HG02884 (cell line): ENCODE measurements around the gene KCNIP1.

ENCODE experiments used
- ATAC-seq: cut with Tn5 transposase; IDR thresholded peaks from one replicate; pipeline ENCODE4 v1.9.1; 2021; ENCODE audit warnings: mild to moderate bottlenecking, moderate library complexity; ENCODE audit not compliant: unreplicated experiment

Gene KCNIP1

GRCh38 chr5:170639221-170639925 lies 135.6 kb downstream of the KCNIP1 start:
- ATAC-seq = no peak

GRCh38 chr5:170640731-170641588 lies 137.1 kb downstream of the KCNIP1 start:
- no peak for ATAC-seq

DNA sequence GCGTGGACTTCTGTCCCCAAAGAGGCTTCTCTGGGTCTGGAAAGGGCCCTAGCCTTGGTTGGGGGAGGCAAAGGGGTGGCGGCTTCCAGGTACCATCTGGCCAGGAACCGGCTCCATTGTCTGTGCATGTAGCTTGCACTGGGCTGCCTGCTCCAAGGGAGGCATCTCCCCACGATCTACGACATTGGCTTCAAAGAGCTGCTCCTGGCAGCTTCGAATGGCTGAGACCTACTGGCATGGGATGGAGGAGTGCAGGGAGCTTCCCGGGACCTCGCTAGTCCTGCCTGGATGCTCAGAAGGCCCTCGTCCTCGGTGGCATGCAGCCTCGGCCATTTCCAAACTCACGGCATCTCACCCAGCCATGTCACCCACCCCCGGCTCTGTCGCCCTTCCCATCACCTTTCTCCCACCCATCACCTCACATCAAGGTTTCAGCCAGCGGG lies 137.8 kb downstream of the KCNIP1 start:
- no peak for ATAC-seq

DNA sequence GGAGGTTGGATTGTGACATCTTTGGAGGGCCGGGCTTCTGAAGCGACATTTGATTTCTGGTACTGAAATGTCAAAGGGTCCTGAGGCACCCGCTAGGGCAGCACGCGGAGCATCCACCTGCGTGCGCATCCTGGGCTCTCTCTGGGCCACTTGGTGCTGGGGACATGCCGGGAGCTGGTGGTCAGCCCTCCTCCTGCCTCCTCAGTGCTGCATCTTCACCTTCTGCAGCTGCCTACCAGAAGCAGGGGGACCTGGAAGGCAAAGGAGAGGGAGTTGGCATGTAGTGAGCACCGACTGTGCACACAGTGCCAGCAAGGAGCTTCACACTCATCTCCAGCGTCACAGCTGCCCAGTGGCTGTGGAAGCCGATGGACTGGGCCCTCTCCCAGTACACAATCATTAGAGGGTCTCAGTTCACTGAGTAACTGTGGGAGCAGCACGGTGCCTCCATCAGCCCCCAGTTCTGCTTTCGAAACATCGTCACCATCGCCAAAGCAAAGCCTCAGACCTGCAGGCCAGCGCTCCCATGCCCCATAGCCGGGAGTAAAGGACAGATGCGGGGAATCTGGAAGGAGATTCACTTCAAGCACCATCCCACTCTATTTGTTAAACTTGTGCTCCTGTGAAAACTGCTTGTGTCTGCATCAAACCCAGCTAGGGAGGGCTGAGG lies 138.4 kb downstream of the KCNIP1 start:
- no peak for ATAC-seq

DNA sequence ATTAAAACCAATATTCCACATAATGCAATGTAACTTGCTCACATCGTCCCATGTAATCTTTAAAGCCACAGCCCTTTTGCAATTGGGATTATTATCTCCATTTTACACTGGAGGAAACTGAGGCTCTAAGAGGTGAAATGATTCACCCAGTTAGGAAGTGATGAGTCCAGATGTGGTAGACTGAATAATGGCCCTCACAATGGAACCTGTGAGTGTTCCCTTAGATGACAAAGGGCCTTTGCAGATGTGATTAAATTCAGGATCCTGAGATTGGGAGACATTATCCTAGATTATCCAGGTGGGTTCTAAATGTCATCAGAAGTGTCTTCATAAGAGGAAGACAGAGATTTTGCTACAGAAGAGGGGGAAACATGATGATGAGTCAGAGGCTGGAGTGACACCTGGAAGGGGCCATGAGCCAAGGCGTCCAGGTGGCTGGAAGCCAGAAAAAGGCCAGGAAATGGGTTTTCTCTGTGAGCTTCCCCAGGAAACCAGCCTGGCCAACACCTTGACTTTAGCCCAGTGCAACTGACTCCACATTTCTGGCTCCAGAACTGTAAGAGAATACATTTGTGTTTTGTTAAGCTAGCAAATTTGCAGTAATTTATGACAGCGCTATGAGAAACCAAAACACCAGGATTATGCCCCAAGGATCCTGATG lies 139.1 kb downstream of the KCNIP1 start:
- ATAC-seq = no peak

DNA sequence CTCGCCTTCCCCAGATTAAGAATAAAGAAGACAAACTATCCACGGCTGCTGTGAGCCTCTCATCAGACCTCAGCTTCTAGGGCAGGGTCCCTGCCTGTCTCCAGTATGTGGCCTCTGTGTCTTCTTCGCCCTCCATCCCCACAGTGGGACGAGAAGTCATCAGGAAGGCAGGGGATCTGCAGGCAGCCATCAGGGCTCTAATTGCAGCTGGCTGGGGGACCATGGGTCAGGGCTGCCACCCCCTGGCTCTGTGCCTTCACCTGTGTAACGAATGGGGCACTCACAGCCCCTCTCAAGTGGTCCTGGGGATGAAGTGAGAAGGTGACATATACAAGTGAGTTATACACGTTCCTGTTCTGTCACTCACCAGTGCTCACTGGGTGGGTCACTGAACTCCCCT lies 139.8 kb downstream of the KCNIP1 start:
- ATAC-seq = no peak

- ATAC-seq = no peak
Observed at GRCh38 chr5:170644501-170644900, 140.7 kb downstream of the KCNIP1 start.

DNA sequence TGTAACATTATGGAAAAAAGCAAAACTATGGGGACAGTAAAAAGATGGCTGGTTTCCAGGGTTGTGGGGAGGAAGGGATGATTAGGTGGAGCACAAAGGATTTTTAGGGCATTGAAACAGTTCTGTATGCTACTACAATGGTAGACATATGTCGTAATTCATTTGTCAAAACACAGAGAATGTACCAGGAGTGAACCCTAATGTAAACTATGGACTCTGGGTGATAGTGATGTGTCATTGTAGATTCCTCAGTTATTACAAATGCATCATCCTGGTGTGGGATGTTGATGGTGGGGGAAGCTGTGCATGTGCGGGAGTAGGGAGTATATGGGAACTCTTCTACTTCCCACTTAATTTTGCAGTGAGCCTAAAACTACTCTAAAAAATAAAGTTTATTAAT lies 144.7 kb downstream of the KCNIP1 start:
- ATAC-seq = no peak

GRCh38 chr5:170650850-170651249 lies 147.0 kb downstream of the KCNIP1 start:
- ATAC-seq = no peak

- no peak for ATAC-seq
Observed at GRCh38 chr5:170651604-170652277, 147.9 kb downstream of the KCNIP1 start.

- ATAC-seq = no peak
Observed at GRCh38 chr5:170655476-170655875, 151.7 kb downstream of the KCNIP1 start.

DNA sequence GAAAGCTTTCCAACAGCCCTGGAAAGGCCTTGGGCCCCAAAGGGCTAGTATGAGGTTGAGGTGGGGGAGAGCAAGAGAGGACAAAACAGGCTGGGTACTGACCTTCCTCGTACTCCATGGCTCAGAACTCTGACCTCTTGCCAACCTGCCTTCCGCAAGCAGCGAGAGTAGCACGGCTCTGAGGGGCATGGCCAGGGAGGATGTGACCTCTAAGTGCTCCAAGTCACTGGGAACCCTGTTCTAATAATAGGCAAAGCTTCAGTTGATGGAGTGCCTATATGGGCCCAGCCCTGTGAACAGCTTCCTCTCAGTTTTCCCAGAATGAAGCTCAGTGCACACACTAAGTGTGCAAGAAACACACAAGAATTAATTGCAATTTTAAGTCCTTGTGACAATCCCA lies 152.1 kb downstream of the KCNIP1 start:
- ATAC-seq = no peak

DNA sequence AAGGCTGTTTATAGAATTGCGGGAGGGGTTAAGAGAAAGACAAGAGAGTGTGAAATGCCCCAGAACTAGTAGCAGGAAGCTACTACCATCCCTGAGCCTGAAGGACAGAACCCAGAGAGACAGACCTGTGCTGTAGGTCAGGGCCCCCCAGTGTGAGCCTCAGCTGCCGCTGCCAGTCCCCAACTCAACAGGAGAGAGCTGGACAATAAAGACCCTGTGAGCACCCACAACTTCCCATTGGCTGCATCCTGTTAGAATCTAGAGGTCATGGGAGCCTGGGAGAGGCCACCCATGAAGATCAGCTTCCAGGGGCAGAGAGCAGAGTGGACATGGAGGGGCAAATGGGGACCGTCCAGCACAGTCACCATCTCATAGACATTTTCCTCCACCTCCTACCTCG lies 152.5 kb downstream of the KCNIP1 start:
- ATAC-seq = no peak

DNA sequence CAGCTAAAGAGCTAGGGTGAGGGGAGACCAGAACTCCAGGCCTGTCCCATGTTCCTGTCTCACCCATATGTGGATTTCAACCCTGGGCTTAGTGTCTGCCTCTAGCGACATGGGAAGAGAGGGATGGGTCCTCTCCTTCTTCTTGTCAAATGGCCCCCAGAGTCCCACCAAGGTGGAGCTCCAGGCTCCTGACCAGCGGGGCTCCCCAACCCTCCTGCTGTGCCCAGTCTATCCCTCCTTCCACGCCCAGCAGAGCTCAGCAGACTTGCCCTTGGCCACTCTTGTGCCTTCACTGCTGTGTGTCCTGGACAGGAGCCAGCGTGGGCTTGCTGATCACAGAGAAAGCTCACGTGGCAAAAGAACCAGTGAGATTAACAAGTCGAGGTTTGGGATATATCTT lies 156.7 kb downstream of the KCNIP1 start:
- no peak for ATAC-seq

DNA sequence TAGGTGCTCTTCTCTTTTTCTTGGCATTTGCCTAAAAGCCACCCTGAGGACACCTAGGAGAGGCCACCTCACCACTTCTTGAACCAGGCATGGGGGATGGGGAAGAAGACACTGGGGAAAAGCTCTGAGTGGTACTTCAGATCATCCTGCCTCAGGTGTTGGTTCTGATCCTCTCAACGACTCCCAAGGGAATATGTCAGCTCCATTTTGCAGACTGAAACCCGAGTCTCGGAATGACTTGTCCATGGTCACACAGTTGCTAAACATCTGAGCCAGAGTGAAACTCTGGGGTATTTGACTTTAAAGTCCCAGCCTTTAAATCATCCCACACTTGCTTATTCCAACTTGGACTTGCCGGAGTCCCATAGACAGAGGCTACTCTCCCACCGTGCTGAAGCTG lies 159.1 kb downstream of the KCNIP1 start:
- ATAC-seq = no peak

DNA sequence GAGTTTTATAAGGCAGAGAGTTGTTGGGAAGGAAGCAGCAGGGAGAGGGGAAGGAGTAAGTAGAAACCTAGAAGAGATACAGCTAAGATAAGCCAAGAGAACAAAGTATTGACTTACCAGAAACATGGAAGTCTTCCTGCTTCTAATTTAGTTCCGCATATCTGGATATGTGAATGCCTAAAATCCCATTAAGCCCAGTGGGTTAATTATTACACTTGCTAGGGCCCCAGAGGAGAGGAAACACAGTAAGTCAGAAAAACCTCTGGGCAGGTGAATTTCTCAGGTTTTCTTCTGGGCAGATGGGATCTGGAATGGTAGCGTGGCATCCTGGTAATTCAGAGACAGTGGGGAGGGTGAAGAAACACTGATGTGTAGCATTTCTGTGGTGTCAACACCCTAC lies 175.0 kb downstream of the KCNIP1 start:
- ATAC-seq = no peak

DNA sequence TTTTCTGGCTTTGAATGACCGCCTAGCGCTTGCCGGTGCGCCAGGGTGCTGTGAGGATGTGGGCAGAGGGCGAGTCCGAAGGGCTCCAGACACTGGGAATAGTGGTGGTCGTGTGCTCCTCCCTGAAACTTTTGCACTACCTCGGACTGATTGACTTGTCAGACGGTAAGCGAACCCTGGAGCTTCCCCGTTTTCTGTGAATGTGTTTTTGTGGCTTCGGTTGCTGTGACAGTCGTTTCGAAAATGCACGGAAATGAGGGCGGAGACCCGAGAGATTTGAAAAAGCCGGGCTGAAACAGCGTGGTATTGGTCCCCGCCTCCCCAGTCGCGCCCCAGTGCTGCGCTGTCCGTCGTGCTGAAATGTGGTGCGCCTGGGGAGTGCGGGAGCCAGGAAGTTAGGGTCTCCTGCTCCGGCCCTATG lies 177.2 kb downstream of the KCNIP1 start:
- peak; percentile 69 for ATAC-seq

- ATAC-seq = no peak
Observed at GRCh38 chr5:170691657-170692056, 187.8 kb downstream of the KCNIP1 start.

GRCh38 chr5:170693701-170694100 lies 189.9 kb downstream of the KCNIP1 start:
- ATAC-seq = no peak

DNA sequence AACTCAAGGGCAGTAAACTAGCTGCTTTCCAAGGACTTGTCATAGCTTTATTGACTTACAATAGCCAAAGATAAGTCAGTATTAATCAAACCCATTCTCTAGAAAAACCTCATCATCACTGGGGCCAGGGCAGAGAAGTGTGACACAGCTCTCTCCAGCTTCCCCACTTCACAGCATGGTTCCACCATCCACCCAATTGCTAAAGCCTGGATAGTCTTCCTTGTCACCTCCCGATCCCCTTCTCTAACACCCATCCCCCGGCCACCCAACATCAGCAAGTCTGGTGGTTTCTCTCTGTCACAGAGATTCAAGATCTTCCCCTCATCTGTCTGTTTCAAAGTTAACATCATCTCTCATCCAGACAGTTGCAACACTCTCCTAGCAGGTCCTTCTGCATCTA lies 191.1 kb downstream of the KCNIP1 start:
- ATAC-seq = no peak

DNA sequence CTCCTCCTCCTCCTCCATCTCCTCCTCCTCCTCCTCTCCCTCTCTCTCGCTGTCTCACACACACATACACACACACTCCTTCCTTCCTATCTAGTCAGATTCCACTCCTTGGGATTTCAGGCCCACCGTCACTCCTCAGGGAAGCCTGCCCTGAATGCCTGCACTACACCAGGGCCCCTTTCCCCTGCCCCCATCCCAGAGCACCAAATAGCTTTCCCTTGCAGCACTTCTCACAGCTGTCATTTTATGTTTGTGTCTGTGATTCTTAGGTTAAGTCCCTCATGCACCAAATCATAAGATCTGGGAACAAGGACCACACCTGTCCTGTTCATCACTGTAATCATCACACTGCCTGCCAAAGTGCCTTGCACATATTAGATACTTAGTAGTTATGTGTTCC lies 193.2 kb downstream of the KCNIP1 start:
- no peak for ATAC-seq
